Inflammatory macrophage (primary cell): ENCODE measurements around the gene SPIRE2.
"Not testable (repeated sequence)": the region's sequence is repeated elsewhere in the genome, so short reads cannot be mapped to it uniquely, and the experiment has no call there.

ENCODE experiments used
- DNase-seq, 2 donors: peaks; one replicate each; pipeline ENCODE4 v3.0.0-alpha.2; 2020 to 2022

Gene SPIRE2

DNA sequence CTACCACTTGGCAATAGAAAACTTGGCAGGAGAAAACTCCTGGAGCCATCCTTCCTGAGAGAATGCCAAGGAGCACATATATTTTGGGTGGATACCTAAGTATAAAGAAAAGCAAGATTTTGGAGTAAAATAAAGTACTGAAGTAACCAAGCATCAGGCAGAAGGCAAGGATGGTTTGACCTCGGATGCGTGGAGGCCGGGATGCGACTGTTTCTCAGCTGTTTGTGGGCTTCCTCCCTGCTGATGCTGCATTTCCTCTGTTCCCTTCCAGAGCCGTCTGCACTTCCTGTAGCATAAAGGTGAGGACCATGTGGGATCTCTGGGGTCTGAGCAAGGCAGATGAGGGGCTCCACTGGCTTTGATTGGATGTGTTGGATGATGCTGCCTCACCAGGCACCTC, 39.6 kb downstream of the SPIRE2 start:
- DNase-seq = no peak

DNA sequence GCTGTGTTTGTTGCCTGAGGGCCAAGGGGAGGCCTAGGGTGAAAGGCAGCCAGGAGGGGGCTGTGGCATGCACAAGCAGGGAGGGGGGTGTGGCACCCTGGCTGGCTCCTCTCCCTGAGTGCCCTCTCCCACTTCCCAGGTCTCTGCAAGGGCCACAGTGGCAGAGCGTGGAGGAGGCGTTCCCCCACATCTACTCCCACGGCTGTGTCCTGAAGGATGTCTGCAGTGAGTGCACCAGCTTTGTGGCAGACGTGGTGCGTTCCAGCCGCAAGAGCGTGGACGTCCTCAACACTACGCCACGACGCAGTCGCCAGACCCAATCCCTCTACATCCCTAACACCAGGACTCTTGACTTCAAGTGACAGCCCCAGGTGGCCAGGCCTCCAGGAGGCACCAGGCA, 41.6 kb downstream of the SPIRE2 start:
- no peak for DNase-seq

- no peak for DNase-seq
Measured at GRCh38 chr16:89870440-89870839, 42.2 kb downstream of the SPIRE2 start.

DNA sequence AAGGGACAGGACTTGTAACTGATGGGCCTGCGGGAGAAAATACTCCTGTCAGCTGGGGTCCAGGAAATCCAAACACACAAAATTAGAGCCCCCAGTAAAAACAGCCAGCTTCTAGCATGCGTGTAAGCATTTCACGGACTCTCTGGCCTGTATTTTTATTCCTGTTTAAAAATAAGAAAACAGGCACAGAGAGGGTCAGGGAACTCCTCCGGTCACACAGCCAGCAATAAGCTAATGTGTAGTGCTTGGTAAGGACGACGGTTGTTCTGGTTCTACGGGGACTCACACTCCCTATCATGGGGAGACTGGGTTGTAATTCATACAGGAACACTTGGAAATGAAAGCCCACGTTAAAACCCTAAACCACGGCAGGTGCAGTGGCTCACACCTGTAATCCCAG, 43.6 kb downstream of the SPIRE2 start:
- no peak for DNase-seq

- peak; percentile 80 to 90 for DNase-seq
Measured at GRCh38 chr16:89873109-89873971, 45.1 kb downstream of the SPIRE2 start, which contains the start of gene TCF25. Gene TCF25, plus strand, starts transcription at chr16:89873592. Its CDS starts 76 bp downstream, at chr16:89873668.

DNA sequence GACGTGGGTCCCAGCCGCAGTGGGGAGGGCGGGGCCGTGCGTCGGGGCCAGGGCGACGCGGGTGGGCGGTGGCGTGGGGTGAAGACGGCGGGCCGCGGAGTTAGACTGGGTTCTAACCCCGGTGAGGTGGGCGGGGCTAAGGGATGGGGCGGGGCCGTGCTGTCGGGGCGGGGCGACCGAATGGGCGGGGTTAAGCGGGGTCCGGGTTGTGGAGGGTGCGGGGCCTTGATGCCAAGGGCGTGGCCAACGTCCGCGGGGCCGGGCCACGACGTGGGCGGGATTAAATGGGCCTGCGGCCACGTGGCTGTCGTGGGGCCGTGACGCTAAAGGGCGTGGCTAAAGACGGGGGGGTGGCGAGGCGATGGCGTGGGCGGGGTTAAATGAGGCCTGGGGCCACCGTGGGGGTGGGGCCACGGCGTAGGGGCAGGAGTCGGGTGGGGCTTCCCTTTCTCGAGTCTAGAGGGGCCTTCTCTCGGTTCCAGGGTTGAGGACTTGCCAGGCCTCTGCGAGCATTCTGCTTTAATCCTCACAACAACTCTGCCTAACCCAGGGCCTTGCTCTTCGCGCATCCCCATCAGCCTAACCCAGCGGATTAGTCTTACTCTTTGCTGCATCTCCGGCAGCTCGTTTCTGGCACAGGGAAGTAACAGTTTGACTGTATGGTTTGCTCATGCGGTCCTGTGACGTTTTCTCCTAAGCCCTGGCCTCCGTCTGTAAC, 45.9 kb downstream of the SPIRE2 start:
- peak; percentile 98 to 99 for DNase-seq

- not testable (repeated sequence) for DNase-seq
Measured at GRCh38 chr16:89879123-89879522, 50.8 kb downstream of the SPIRE2 start.

DNA sequence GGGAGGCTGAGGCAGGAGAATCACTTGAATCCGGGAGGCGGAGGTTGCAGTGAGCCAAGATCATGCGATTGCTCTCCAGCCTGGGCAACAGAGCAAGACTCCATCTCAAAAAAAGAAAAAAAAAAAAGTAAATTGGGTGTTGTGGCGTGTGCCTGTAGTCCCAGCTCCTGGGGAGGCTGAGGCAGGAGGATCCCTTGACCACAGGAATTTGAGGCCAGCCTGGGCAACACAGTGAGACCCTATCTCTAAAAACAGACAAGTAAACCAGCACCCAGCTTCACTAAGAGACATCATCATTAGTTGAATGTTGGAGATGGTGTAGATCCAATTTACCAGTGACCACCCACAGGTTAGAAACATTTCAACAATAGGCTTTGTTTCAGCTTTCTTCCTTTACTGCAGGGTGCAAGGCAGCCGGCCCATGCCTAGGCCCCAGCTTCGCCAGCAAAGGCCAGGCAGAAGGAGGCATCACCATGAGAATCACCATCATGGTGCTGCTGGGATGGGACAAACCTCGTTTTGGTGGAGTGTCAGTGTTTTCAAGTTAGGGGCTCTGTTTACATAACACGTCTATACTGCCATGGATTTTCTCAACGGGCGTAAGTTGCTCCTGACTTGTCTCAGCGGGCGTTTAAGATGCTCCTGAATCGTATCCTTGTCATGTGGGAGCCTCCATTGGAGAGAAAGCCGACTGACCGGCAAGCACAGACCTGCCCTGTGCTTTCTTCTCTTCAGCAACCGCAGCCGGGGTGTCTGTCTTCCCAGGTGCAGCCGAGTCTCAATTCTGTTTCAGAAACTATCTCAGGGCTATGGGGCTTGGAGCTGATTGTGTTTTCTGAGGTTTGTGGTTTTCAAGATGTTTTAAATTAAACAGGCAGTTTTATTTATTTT, 52.4 kb downstream of the SPIRE2 start:
- no peak for DNase-seq

DNA sequence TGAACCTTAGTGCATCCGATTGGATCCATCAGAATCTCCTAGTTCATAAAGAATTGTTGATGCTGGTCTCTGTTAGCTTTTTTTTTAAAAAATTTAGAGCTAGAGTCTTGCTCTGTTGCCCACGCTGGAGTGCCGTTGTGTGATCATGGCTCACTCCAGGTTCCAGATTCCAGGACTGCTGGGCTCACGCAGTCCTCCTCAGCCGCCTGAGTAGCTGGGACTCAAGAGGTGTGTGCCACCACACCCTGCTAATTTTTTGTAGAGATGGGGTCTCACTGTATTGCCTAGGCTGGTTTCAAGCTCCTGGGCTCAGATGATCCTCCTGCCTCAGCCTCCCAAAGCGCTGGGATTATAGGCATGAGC, 53.1 kb downstream of the SPIRE2 start:
- DNase-seq = no peak

GRCh38 chr16:89883346-89884040, 55.2 kb downstream of the SPIRE2 start:
- DNase-seq = no peak

GRCh38 chr16:89884041-89884421, 55.8 kb downstream of the SPIRE2 start:
- no peak for DNase-seq

- DNase-seq = no peak
Measured at GRCh38 chr16:89887243-89887642, 59.0 kb downstream of the SPIRE2 start.

GRCh38 chr16:89890200-89890599, 61.9 kb downstream of the SPIRE2 start:
- DNase-seq = no peak

DNA sequence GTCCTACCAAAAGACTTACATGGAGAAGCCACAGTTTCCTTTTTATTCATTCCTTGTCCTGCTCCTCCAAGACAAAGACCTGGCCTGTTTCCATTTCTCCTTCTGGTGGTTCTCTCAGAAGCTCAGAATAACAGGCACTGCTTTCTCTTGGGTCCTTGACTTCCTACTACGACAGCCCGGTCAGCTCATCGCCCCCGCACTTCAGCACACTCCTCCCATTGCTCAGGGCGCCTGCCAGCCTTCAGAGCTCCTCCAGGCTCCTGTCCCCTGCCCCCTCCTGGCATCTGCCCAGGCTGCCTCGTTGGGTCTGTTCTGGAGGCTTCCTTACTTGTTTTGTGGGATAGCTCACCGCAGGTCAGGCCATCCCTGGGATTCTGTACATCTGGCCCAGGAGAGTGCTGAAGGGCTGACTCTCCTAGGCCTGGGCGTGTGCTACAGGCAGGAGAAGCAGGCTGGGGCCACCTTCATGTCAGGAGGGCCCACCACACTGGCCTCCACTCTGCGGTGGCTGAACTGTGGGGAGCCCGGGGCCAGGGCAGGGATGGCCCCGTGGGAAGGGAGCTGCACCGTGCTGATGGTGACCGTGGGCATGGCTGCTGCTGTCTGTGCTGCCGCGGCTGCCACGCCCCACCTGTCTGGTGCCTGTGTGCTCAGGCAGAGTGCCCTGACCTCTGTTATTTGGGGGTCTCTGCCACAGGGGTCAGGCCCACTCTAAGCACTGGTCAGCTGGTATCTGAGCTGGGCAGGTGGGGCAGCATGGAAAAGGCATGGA, 62.8 kb downstream of the SPIRE2 start:
- peak in 1 of 2 donors; percentile 16 for DNase-seq

GRCh38 chr16:89892055-89892630, 63.9 kb downstream of the SPIRE2 start:
- DNase-seq = no peak

- no peak for DNase-seq
Measured at GRCh38 chr16:89892635-89893034, 64.4 kb downstream of the SPIRE2 start.

GRCh38 chr16:89893642-89894548, 65.6 kb downstream of the SPIRE2 start:
- DNase-seq = no peak

DNA sequence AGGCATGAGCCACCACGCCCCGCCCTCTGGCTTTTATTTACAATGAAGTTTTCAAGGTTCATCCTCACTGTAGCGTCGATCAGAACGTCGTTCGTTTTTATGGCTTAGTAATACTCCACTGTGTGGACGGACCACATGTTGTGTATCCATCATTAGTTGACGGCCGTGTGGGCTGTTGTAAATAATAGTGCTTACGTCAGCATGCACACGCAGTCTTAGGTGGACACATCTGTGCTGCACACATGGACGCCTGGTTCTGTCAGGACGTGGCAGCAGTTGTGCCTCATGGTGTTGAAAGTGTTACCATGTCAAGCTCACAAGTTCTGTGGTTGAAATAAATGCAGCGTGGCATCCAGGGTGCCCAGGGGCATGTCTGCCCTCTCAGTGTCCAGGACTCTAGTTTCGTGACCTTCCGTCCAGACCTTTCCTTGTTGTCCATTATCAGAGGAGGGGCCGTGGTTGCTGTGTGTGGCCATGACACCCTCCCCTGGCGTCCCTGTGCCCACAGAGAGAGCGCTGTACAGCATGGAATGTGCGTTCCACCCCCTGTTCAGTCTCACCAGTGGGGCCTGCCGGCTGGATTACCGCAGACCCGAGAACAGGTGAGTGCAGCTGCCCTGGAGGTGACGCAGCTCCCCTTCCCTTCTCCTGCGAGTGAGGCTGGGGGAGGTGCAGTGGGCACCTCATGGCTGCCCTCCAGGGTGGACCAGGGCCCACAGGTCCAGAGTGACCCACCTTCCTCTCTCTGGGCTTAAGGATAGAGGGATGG, 67.4 kb downstream of the SPIRE2 start:
- DNase-seq = no peak

GRCh38 chr16:89897204-89897603, 68.9 kb downstream of the SPIRE2 start:
- DNase-seq = no peak
